ENCODE measurements around the gene MOCOS. TPM values are rescaled to one million over a fixed set of nuclear protein-coding genes. Genes with fewer than 3 reads are reported as not detected.
"Not testable (repeated sequence)": the region's sequence is repeated elsewhere in the genome, so short reads cannot be mapped to it uniquely, and the experiment has no call there.

MOCOS gene
- total RNA-seq, 1 donor from 2014 or later: 5.0 TPM

DNA sequence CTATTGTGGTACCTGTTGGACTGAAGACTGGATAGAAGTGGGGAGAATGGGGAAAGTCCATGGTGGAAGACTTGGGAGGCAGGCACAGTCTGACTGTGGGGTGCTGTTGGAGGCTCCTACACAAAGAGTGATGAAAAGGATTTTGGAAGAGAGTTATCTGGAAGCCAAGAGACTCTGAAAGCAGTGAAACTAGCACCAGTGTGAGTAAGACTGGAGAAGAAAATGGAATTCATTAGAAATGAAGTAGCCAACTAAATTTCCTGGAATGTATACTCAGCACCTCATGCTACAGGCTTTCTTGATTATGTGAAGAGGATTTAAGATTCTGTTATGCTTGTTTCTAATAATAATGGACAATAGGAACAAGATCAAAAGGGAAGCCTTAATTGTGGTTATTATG, 29.9 kb upstream of the MOCOS start:
- H3K27me3 ChIP-seq: no peaks in the 10 kb centered on the region
- no peaks in the 10 kb centered on the region for H3K4me1 ChIP-seq
- ATAC-seq: no peak
- no peak overlapping the region for H3K4me3 ChIP-seq
- no peak overlapping the region for H3K27ac ChIP-seq
- no peaks in the 10 kb centered on the region for H3K9me3 ChIP-seq
- H3K36me3 ChIP-seq: peaks cover 97% of the 10 kb centered on the region
- TF ChIP-seq, protein P1, sequence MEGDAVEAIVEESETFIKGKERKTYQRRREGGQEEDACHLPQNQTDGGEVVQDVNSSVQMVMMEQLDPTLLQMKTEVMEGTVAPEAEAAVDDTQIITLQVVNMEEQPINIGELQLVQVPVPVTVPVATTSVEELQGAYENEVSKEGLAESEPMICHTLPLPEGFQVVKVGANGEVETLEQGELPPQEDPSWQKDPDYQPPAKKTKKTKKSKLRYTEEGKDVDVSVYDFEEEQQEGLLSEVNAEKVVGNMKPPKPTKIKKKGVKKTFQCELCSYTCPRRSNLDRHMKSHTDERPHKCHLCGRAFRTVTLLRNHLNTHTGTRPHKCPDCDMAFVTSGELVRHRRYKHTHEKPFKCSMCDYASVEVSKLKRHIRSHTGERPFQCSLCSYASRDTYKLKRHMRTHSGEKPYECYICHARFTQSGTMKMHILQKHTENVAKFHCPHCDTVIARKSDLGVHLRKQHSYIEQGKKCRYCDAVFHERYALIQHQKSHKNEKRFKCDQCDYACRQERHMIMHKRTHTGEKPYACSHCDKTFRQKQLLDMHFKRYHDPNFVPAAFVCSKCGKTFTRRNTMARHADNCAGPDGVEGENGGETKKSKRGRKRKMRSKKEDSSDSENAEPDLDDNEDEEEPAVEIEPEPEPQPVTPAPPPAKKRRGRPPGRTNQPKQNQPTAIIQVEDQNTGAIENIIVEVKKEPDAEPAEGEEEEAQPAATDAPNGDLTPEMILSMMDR (IDR thresholded peaks at IDR 0.05): no peak
- DNase-seq: no peak
- intact Hi-C loops (cut with DNase I): no loop called here

DNA sequence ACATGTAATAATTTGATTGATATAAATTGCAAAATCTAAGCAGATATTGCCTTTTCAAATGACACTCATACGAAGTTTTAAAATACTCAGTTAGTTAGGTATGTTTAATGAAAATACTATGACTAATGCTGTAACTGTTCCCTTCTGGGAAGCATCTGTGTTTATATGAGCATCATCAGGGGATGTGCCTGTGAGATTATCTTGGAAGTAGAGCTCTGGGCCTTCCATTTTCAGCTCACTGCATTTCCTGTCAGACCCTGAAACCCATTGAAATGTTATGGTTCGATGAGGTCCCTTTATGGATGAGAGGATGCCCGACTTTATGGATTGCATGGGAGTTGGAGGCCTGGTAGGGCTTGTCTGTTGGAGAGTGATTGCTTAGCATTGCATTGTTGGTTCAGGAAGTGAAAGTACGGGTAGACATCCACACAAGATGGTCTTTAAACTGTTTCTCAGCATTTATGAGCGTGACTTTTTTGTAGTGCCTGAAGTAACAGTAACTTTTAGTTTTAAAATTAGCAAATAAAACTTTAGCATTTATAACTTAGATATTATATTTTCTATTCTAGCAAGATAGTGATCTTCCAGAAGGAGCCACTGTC, 28.9 kb upstream of the MOCOS start:
- intact Hi-C loops (cut with DNase I): no loop called here
- H3K36me3 ChIP-seq: peaks cover 94% of the 10 kb centered on the region

DNA sequence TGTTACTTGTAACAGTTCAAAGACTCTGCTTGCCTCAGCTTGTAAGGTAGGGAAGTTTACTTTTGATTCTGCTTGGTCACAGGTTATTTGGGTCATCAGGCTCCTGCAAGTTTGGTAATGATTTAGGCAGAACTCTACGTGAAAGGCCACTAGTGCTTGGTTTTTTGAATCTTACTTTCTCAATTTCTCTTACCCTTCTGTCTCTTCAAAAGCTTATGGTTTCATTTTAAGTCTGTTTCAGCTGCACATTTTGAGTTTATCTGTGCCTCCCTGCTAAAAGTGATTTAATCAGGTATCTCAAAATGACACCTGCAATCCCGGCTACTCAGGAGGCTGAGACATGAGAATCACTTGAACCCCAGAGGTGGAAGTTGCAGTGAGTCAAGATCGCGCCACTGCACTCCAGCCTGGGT, 26.3 kb upstream of the MOCOS start:
- H3K4me3 ChIP-seq: no peak overlapping the region
- H3K9me3 ChIP-seq: no peaks in the 10 kb centered on the region
- no peaks in the 10 kb centered on the region for H3K27me3 ChIP-seq
- TF ChIP-seq, protein P1 (IDR thresholded peaks at IDR 0.05): no peak
- intact Hi-C loops (cut with DNase I): no loop called here
- no peaks in the 10 kb centered on the region for H3K4me1 ChIP-seq
- no peak for ATAC-seq
- no peak overlapping the region for H3K27ac ChIP-seq
- peaks cover 92% of the 10 kb centered on the region for H3K36me3 ChIP-seq
- DNase-seq: no peak

More for the DNA sequence above, 28.9 kb upstream of the MOCOS start:
- TF ChIP-seq, protein P1 (IDR thresholded peaks at IDR 0.05): no peak
- ATAC-seq: no peak
- no peaks in the 10 kb centered on the region for H3K4me1 ChIP-seq
- no peaks in the 10 kb centered on the region for H3K9me3 ChIP-seq
- H3K27ac ChIP-seq: no peak overlapping the region
- no peaks in the 10 kb centered on the region for H3K27me3 ChIP-seq
- no peak overlapping the region for H3K4me3 ChIP-seq
- no peak for DNase-seq

DNA sequence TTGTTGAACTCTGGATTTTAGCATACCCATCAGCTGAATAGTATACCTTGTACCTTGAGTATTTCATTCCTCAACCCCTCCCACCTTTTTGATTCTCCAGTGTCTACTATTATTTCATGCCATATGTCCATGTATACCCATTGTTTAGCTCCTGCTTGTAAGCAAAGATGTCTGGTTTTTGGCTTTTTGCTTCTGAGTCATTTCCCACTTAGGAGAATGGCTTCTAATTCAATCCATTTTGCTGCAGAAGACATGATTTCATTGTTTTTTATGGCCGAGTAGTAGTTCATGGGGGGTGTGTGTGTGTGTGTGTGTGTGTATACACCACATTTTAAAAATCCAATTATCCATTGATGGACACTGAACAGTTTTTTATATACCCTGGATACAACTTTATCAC, 24.3 kb upstream of the MOCOS start:
- H3K27ac ChIP-seq: no peak overlapping the region
- TF ChIP-seq, protein P1 (IDR thresholded peaks at IDR 0.05): no peak
- intact Hi-C loops (cut with DNase I): no loop called here
- no peak for DNase-seq
- peaks cover 84% of the 10 kb centered on the region for H3K36me3 ChIP-seq
- no peak overlapping the region for H3K4me3 ChIP-seq
- H3K9me3 ChIP-seq: no peaks in the 10 kb centered on the region
- no peak for ATAC-seq
- no peaks in the 10 kb centered on the region for H3K4me1 ChIP-seq
- H3K27me3 ChIP-seq: no peaks in the 10 kb centered on the region

DNA sequence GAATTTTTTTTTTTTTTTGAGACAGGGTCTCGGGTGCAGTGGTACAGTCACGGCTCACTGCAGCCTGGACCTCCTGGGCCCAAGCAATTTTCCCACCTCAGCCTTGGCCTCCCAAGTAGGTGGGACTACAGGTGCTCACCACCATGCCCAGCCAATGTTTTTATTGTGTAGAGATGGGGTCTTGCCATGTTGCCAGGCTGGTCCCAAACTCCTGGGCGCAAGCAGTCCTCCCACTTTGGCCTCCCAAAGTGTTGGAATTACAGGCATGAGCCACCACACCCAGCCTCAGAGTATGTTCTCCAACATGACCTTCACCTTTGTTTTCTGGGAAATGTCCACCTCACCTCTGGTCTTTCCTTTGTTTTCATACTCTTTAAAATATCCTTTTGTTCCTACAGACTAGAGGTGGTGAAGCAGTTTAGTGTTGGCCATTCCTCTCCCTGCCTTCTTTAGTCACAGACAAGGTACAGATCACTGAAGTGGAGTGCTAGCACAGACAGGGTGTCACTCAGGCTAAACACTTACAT, 19.5 kb upstream of the MOCOS start:
- intact Hi-C loops (cut with DNase I): no loop called here
- Histone ChIP-seq H3K27me3 (no peaks in the 10 kb centered on the region), H3K9me3 (no peaks in the 10 kb centered on the region), H3K4me1 (no peaks in the 10 kb centered on the region), H3K4me3 (no peak overlapping the region), H3K36me3 (peaks cover 86% of the 10 kb centered on the region), H3K27ac (no peak overlapping the region)
- ATAC-seq (no peak), DNase-seq (no peak)
- TF ChIP-seq, protein P1 (IDR thresholded peaks at IDR 0.05): no peak

DNA sequence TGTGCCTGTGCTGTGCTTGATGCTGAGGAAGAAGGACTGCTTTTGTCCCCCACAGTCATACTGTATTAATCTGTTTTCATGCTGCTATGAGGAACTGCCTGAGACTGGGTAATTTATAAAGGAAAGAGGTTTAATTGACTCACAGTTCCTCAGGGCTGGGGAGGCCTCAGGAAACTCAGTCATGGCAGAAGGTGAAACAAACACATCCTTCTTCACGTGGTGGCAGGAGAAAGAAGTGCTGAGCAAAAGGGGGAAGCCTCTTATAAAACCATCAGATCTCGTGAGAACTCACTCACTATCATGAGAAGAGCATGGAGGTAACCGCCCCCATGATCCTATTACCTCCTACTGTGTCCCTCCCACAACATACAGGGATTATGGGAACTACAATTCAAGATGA, 19.0 kb upstream of the MOCOS start:
- peaks cover 88% of the 10 kb centered on the region for H3K36me3 ChIP-seq

More for the DNA sequence above, 19.0 kb upstream of the MOCOS start:
- DNase-seq; ATAC-seq; H3K4me3 ChIP-seq; H3K27ac ChIP-seq; H3K4me1 ChIP-seq; H3K27me3 ChIP-seq; intact Hi-C loops (cut with DNase I); H3K9me3 ChIP-seq: not testable (repeated sequence)

All from upper lobe of right lung (tissue), 1 donor.